GM23338 (cell line): ENCODE data around the gene KLHL21. TPM values are rescaled to one million over a fixed set of nuclear protein-coding genes. Genes with fewer than 3 reads are reported as not detected.

Experiments used
- ATAC-seq: fragments of 200-7000 bp; cut with Tn5 transposase; 3 replicates; pipeline ENCODE4 v1.9.1; 2020
- DNase-seq: peaks from one replicate; pipeline ENCODE4 v3.0.0-alpha.2; 2015; ENCODE audit warnings: low spot score
- H2AFZ ChIP-seq: fragments of 200-600 bp; sonication (generic); 2 replicates; pipeline ENCODE4 v1.8.0; 2016; ENCODE audit warnings: antibody characterized with exemption, mild to moderate bottlenecking, moderate library complexity
- H3F3A ChIP-seq: fragments of 200-600 bp; sonication (generic); replicated peaks from 2 replicates; pipeline ENCODE4 v1.8.0; 2017; ENCODE audit warnings: antibody characterized with exemption, mixed run types, low read depth
- H3K27ac ChIP-seq: fragments of 200-600 bp; sonication (generic); 2 replicates; pipeline ENCODE4 v1.6.1; 2016; ENCODE audit warnings: low read depth
- H3K27me3 ChIP-seq: fragments of 200-600 bp; sonication (generic); 2 replicates; pipeline ENCODE4 v1.8.0; 2016; ENCODE audit warnings: mild to moderate bottlenecking, mixed run types, moderate library complexity; ENCODE audit not compliant: insufficient read depth
- H3K36me3 ChIP-seq: fragments of 200-600 bp; sonication (generic); 2 replicates; pipeline ENCODE4 v1.8.0; 2016; ENCODE audit warnings: mild to moderate bottlenecking; ENCODE audit not compliant: insufficient read depth
- H3K4me1 ChIP-seq: fragments of 200-600 bp; sonication (generic); 2 replicates; pipeline ENCODE4 v1.8.0; 2016; ENCODE audit warnings: mild to moderate bottlenecking, moderate library complexity; ENCODE audit not compliant: insufficient read depth
- H3K4me2 ChIP-seq: fragments of 200-600 bp; sonication (generic); 2 replicates; pipeline ENCODE4 v1.7.1; 2017; ENCODE audit warnings: mixed run types
- H3K4me3 ChIP-seq: fragments of 200-600 bp; sonication (generic); 2 replicates; pipeline ENCODE4 v1.6.1; 2016; ENCODE audit warnings: mixed run types
- H3K79me2 ChIP-seq: fragments of 200-600 bp; sonication (generic); replicated peaks from 2 replicates; pipeline ENCODE4 v1.8.0; 2017; ENCODE audit warnings: mild to moderate bottlenecking; ENCODE audit not compliant: insufficient read depth
- H3K9me2 ChIP-seq: fragments of 200-600 bp; sonication (generic); 2 replicates; pipeline ENCODE4 v1.8.0; 2017; ENCODE audit not compliant: insufficient read depth
- H4K20me1 ChIP-seq: fragments of 200-600 bp; sonication (generic); replicated peaks from 2 replicates; pipeline ENCODE4 v1.8.0; 2017; ENCODE audit warnings: mild to moderate bottlenecking; ENCODE audit not compliant: insufficient read depth
- H3K27ac Mint-ChIP-seq: 2 replicates; pipeline ENCODE4 v1.8.0; 2020; ENCODE audit warnings: inconsistent platforms, mild to moderate bottlenecking, moderate library complexity, mixed read lengths
- H3K27me3 Mint-ChIP-seq: 3 replicates; pipeline ENCODE4 v1.8.0; 2022; ENCODE audit warnings: low read depth, mild to moderate bottlenecking, moderate library complexity, mixed read lengths, inconsistent platforms; ENCODE audit not compliant: insufficient read depth, poor library complexity
- H3K36me3 Mint-ChIP-seq: 3 replicates; pipeline ENCODE4 v1.8.0; 2021; ENCODE audit warnings: low read depth, mild to moderate bottlenecking, inconsistent platforms, moderate library complexity, mixed read lengths
- H3K4me1 Mint-ChIP-seq: 3 replicates; pipeline ENCODE4 v1.8.0; 2020; ENCODE audit warnings: mild to moderate bottlenecking, inconsistent platforms, mixed read lengths
- H3K4me3 Mint-ChIP-seq: 3 replicates; pipeline ENCODE4 v1.8.0; 2021; ENCODE audit warnings: moderate library complexity, mild to moderate bottlenecking, inconsistent platforms, mixed read lengths
- H3K9me3 Mint-ChIP-seq: 3 replicates; pipeline ENCODE4 v1.8.0; 2020; ENCODE audit warnings: moderate library complexity, mild to moderate bottlenecking, inconsistent platforms, mixed read lengths
- CREB1 ChIP-seq: fragments of 250-450 bp; sonication (Bioruptor Pico); IDR thresholded peaks from 2 replicates; pipeline ENCODE4 v1.5.0; 2020; ENCODE audit warnings: low read depth, mild to moderate bottlenecking, moderate library complexity
- CTCF ChIP-seq, 2 experiments: fragments of 200-600 bp in 1 of 2; sonication (generic) in 1 of 2; conservative IDR thresholded peaks; 2 replicates each; pipeline versions ENCODE4 v1.5.1 to v1.6.1; 2016 to 2017; ENCODE audit warnings: antibody characterized with exemption in 2 of 2, low read depth in 2 of 2, mild to moderate bottlenecking in 2 of 2, moderate library complexity in 1 of 2
- ETS1 ChIP-seq: IDR thresholded peaks from 2 replicates; pipeline ENCODE4 v1.6.1; 2016; ENCODE audit warnings: antibody characterized with exemption
- EZH2phosphoT487 ChIP-seq: fragments of 200-600 bp; sonication (generic); IDR thresholded peaks from one replicate; pipeline ENCODE4 v1.8.1; 2018; ENCODE audit warnings: antibody characterized with exemption; ENCODE audit not compliant: unreplicated experiment
- JUNB ChIP-seq: IDR thresholded peaks from one replicate; pipeline ENCODE4 v1.6.1; 2016; ENCODE audit warnings: antibody characterized with exemption; ENCODE audit not compliant: unreplicated experiment
- POLR2AphosphoS5 ChIP-seq: IDR thresholded peaks from 2 replicates; pipeline ENCODE4 v1.6.1; 2016; ENCODE audit warnings: antibody characterized with exemption, low read depth
- ZNF462 ChIP-seq: fragments of 250-450 bp; sonication (Bioruptor Pico); IDR thresholded peaks from 2 replicates; pipeline ENCODE4 v1.5.0; 2020; ENCODE audit warnings: mild to moderate bottlenecking, moderate library complexity
- polyA plus RNA-seq: library from polyadenylated mRNA; unstranded; fragments of >200 nt; fragmentation: Nextera tagmentation; extraction: Ambion mirVana; gene quantifications from 2 replicates; pipeline ENCODE4 v1.2.1, GENCODE V29; 2016
- total RNA-seq: library from RNA; depleted of rRNA; stranded (reverse); fragments of >200 nt; shearing (Covaris generic); gene quantifications from 2 replicates; pipeline ENCODE4 v1.2.3, GENCODE V29; 2014

Gene KLHL21
- total and polyA plus RNA-seq, 2 experiments from 2014 or later: 7.3 to 35.9 TPM

GRCh38 chr1:6554031-6554906, 48.4 kb downstream of the KLHL21 start, which contains the start of gene NOL9:
TSS of gene NOL9 (minus strand) at chr1:6554513. CDS start at chr1:6554502, 11 bp downstream.
- TF ChIP-seq JUNB (no peak), ETS1 (peak; percentile 40; the same call in 1 of the 2 replicates), CREB1 (CRISPR knock-in tag) (peak; percentile 65), CTCF (conservative IDR thresholded peaks at IDR 0.05; ENCODE audit: low read depth in 2 of 2) (peak; percentile 76 to 88), ZNF462 (no peak), EZH2phosphoT487 (no peak), POLR2AphosphoS5 (peak; percentile 78)
- DNase-seq: peak; percentile 94
- peak; percentile 88 for ATAC-seq
- peaks cover 14% of the 10 kb centered on the region; the same call in 1 of the 2 replicates for H3K36me3 ChIP-seq
- peaks cover 38% of the 10 kb centered on the region for H3K79me2 ChIP-seq
- H3K4me1 Mint-ChIP-seq: peaks cover 9% of the 10 kb centered on the region
- no peaks in the 10 kb centered on the region for H3K9me2 ChIP-seq
- no peak within 1 kb of the TSS for H3K27ac ChIP-seq
- H3K9me3 Mint-ChIP-seq: no peaks in the 10 kb centered on the region
- H3K4me3 ChIP-seq: peak within 1 kb of the TSS; percentile 96
- 0 out of 2 replicates have a peak, but pooled peaks cover 3% of the 10 kb centered on the region for H3F3A ChIP-seq
- H3K4me1 ChIP-seq: peaks cover 9% of the 10 kb centered on the region
- peak within 1 kb of the TSS; percentile 85 for H3K4me3 Mint-ChIP-seq
- H3K36me3 Mint-ChIP-seq: peaks cover 19% of the 10 kb centered on the region
- H3K27me3 Mint-ChIP-seq: peaks cover 5% of the 10 kb centered on the region
- H4K20me1 ChIP-seq: peaks cover 17% of the 10 kb centered on the region
- no peaks in the 10 kb centered on the region for H3K27me3 ChIP-seq
- 0 out of 2 replicates have a peak within 1 kb of the TSS, but pooled peaks have one; percentile 56 for H3K27ac Mint-ChIP-seq
- peak within 1 kb of the TSS; percentile 91 for H3K4me2 ChIP-seq
- H2AFZ ChIP-seq: peak within 1 kb of the TSS; percentile 87
